ENCODE data around the gene OR6F1. TPM values are rescaled to one million over a fixed set of nuclear protein-coding genes. Genes with fewer than 3 reads are reported as not detected.
"Not testable (repeated sequence)": the region's sequence is repeated elsewhere in the genome, so short reads cannot be mapped to it uniquely, and the experiment has no call there.

The OR6F1 gene
- total RNA-seq (not detected), polyA plus RNA-seq (ENCODE audit: insufficient read depth in 1 of 8, insufficient read length in 8 of 8, low replicate concordance in 1 of 8) (not detected)
- long read RNA-seq, donor 1 = 0 reads
- long read RNA-seq, donor 2 = 0 reads
- long read RNA-seq, donor 3 = 0 reads
- long read RNA-seq, donor 4 = 0 reads
- long read RNA-seq, donor 5 = 0 reads
- long read RNA-seq, donor 6 = 0 reads
- long read RNA-seq, donor 7 = 0 reads
- long read RNA-seq, donor 8 = 0 reads
- long read RNA-seq, donor 9 = 0 reads
- long read RNA-seq, donor 10 = 0 reads
- long read RNA-seq, donor 11 = 0 reads

DNA sequence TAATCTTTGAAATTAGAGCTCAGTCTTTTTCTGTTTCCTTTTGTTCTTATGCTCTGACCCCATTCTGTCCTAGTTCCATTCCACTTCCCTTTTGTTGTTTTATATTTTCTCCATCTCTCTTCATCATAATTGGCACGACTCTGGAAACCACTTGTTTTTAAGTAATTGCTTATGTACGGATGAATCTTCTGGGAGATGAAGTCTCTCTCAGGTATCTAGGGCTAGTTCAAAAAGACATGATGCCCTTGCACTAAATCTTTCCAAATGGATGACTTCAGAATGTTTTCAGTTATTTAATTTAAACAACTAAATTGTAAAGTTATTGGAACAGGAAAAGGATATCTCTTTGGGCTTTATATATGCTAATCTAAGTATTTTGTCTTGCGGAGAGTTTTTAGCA, at the start of gene OR6F1:
TSS of gene OR6F1 (minus strand) at position 101 of the 400 bp plus-strand sequence. CDS start 3,891 bp downstream, outside the sequence.
- Histone ChIP-seq H3K4me3 (ENCODE audit: low read length) (no peak within 1 kb of the TSS), H3K27ac (ENCODE audit: low read length) (no peak within 1 kb of the TSS), H3K4me1 (ENCODE audit: control insufficient read depth, insufficient read depth, low read length) (no peaks in the 10 kb centered on the region), H3K36me3 (ENCODE audit: control insufficient read depth, insufficient read depth, low read length) (no peaks in the 10 kb centered on the region), H3K9me3 (replicated peaks; ENCODE audit: control insufficient read depth, low read depth, low read length) (peaks cover 10% of the 10 kb centered on the region), H3K27me3 (ENCODE audit: control insufficient read depth, insufficient read depth, low read length) (no peaks in the 10 kb centered on the region)
- no peak for DNase-seq
- no CpG with 5 or more reads among the region's 3 CpGs for WGBS (ENCODE audit: insufficient coverage)

DNA sequence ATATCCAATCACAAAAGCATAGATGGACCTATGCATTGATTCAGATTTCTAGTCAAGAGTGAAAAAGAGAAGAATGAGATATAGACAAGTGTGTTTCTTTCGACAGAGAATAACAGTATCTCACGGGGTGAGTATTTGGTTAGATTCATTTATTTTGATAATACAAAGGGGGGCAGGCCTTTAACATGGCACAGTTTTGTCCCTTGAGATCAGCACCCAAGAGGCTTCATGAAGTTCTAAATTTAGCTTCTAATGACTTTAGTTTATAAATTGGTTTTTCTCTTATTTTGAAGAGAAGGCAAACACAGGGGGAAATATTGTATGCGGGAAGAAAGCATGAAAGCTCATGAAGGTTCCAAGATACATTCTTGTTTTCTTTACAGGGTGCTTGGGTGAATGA, 44.0 kb upstream of the OR6F1 start, which contains the start of gene OR1C1:
TSS of gene OR1C1 (minus strand) at position 101 of the 400 bp plus-strand sequence. CDS start 2,150 bp downstream, outside the sequence.
- no peaks in the 10 kb centered on the region for H3K4me1 ChIP-seq (ENCODE audit: control insufficient read depth, insufficient read depth, low read length)
- no peaks in the 10 kb centered on the region for H3K9me3 ChIP-seq (replicated peaks; ENCODE audit: control insufficient read depth, low read depth, low read length)
- DNase-seq = no peak
- H3K36me3 ChIP-seq (ENCODE audit: control insufficient read depth, insufficient read depth, low read length) = no peaks in the 10 kb centered on the region
- H3K27me3 ChIP-seq (ENCODE audit: control insufficient read depth, insufficient read depth, low read length) = no peaks in the 10 kb centered on the region
- no peak within 1 kb of the TSS for H3K4me3 ChIP-seq (ENCODE audit: low read length)
- WGBS (ENCODE audit: insufficient coverage) = no CpG with 5 or more reads among the region's 3 CpGs
- H3K27ac ChIP-seq (ENCODE audit: low read length) = no peak within 1 kb of the TSS

DNA sequence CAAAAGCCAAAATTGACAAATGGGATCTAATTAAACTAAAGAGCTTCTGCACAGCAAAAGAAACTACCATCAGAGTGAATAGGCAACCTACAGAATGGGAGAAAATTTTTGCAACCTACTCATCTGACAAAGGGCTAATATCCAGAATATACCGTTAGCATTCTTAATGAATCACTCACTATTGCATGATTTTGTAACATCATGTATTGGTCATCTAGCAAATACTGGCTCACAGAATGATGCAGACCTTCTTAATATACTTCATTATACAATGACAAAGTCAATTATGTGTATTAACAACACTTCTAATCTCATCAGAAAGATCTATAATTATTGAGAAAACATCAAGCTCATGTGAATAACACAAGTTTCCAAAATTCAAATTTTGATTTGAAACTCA, 37.9 kb upstream of the OR6F1 start:
- WGBS (ENCODE audit: insufficient coverage) = no CpG with 5 or more reads among the region's 1 CpG
- not testable (repeated sequence) for H3K4me1 ChIP-seq (ENCODE audit: control insufficient read depth, insufficient read depth, low read length); DNase-seq; H3K27ac ChIP-seq (ENCODE audit: low read length); H3K27me3 ChIP-seq (ENCODE audit: control insufficient read depth, insufficient read depth, low read length); H3K36me3 ChIP-seq (ENCODE audit: control insufficient read depth, insufficient read depth, low read length); H3K4me3 ChIP-seq (ENCODE audit: low read length)
- peaks cover 12% of the 10 kb centered on the region for H3K9me3 ChIP-seq (replicated peaks; ENCODE audit: control insufficient read depth, low read depth, low read length)

DNA sequence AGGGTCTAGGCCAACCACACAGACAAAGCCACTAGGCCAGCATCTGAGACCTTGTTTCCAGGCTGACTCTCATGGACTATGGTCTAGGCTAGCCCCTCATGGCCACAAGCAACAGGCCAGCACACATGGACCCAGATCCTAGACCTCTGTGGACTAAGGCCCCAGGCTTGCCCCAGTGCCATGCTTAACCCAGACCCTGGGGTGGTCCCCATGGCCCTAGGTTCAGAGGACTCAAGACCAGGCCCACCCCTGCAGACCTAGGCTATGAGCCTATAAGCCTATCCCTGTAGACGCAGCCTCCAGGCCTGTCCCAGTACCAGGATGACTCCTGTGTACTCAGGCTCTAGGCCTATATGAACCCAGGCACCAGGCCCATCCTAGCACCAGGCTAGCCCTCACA, 33.4 kb upstream of the OR6F1 start:
- no peak for DNase-seq
- WGBS (ENCODE audit: insufficient coverage) = 88% methylated on average over 1 of the region's 1 CpG

DNA sequence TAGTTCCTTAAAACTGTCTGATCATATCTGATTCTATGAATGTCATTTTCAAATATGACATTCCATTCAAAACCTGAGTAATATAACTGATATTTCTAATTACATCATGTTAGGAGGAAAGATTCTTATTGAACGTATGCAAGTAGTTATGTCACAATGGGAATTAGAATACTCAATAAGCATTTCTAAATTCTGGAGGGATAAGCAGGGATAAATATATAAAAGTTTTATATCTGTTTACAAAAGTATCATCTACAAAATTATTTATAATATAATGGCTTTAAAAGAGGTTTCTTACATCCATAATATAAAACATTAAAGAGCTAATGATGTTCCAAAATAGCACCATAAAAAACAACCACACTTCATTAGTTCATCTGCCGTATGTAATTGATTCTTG, 31.6 kb upstream of the OR6F1 start, which contains the start of gene OR14A2:
TSS of gene OR14A2 (minus strand) at position 101 of the 400 bp plus-strand sequence.
- no peak for DNase-seq
- Histone ChIP-seq H3K4me3 (ENCODE audit: low read length) (no peak within 1 kb of the TSS), H3K9me3 (replicated peaks; ENCODE audit: control insufficient read depth, low read depth, low read length) (peaks cover 27% of the 10 kb centered on the region), H3K27me3 (ENCODE audit: control insufficient read depth, insufficient read depth, low read length) (no peaks in the 10 kb centered on the region), H3K36me3 (ENCODE audit: control insufficient read depth, insufficient read depth, low read length) (no peaks in the 10 kb centered on the region), H3K27ac (ENCODE audit: low read length) (no peak within 1 kb of the TSS), H3K4me1 (ENCODE audit: control insufficient read depth, insufficient read depth, low read length) (no peaks in the 10 kb centered on the region)
- WGBS (ENCODE audit: insufficient coverage) = 100% methylated on average over 1 of the region's 2 CpGs

More for the DNA sequence above, 33.4 kb upstream of the OR6F1 start:
- no peaks in the 10 kb centered on the region for H3K27me3 ChIP-seq (ENCODE audit: control insufficient read depth, insufficient read depth, low read length)
- H3K36me3 ChIP-seq (ENCODE audit: control insufficient read depth, insufficient read depth, low read length) = no peaks in the 10 kb centered on the region
- no peak overlapping the region for H3K27ac ChIP-seq (ENCODE audit: low read length)
- H3K4me3 ChIP-seq (ENCODE audit: low read length) = no peak overlapping the region
- H3K9me3 ChIP-seq (replicated peaks; ENCODE audit: control insufficient read depth, low read depth, low read length) = peaks cover 21% of the 10 kb centered on the region
- H3K4me1 ChIP-seq (ENCODE audit: control insufficient read depth, insufficient read depth, low read length) = no peaks in the 10 kb centered on the region

DNA sequence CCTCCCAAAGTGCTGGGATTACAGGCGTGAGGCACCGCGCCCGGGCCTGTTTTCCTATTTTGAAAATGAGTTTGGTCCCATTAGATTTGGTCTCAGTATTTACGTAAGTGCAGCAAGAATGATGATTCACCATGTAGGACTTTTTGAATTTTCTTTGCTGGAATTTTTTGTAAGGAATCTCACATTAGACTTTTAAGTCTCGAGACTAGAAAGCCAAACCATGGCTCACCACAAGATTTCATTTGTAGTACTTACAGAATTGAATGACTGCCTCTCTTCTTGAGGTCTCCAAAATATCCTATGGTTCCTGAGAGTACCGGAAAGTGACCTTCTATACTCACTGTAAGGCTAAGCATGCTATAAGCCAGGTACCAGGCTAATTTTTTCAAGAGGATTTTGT, 31.2 kb upstream of the OR6F1 start:
- H3K27me3 ChIP-seq (ENCODE audit: control insufficient read depth, insufficient read depth, low read length) = no peaks in the 10 kb centered on the region
- no peak for DNase-seq
- H3K4me3 ChIP-seq (ENCODE audit: low read length) = no peak overlapping the region
- H3K9me3 ChIP-seq (replicated peaks; ENCODE audit: control insufficient read depth, low read depth, low read length) = peaks cover 27% of the 10 kb centered on the region
- H3K36me3 ChIP-seq (ENCODE audit: control insufficient read depth, insufficient read depth, low read length) = no peaks in the 10 kb centered on the region
- H3K27ac ChIP-seq (ENCODE audit: low read length) = no peak overlapping the region
- 81% methylated on average over 6 of the region's 7 CpGs for WGBS (ENCODE audit: insufficient coverage)
- H3K4me1 ChIP-seq (ENCODE audit: control insufficient read depth, insufficient read depth, low read length) = no peaks in the 10 kb centered on the region

DNA sequence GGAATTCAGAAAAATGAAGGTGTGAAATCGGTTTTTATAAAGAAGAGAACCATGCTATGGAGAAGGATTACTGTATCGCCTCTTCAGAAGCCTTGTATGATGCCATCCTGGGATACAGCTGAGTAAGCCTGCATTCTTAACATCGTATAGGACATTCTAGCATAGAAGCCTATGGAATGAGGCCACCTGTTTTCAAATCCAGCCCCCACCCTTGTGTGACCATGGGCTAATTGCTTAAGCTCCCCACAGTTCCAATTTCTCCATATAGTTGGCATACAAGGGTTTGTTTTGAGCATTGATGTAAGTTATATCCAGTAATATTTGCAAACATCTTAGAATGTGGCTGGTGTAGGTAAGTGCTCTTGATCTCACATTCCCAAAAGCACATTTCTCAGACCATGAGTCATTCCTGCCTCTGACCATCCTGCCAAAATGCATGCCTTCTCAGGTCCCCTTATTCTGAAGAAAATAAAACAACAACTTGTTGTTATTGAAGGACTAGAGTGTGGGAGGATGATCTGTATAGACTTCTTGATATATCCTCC, 30.0 kb upstream of the OR6F1 start:
- no peak overlapping the region for H3K27ac ChIP-seq (ENCODE audit: low read length)
- DNase-seq = no peak
- H3K27me3 ChIP-seq (ENCODE audit: control insufficient read depth, insufficient read depth, low read length) = no peaks in the 10 kb centered on the region
- no peaks in the 10 kb centered on the region for H3K36me3 ChIP-seq (ENCODE audit: control insufficient read depth, insufficient read depth, low read length)
- H3K9me3 ChIP-seq (replicated peaks; ENCODE audit: control insufficient read depth, low read depth, low read length) = peaks cover 25% of the 10 kb centered on the region
- WGBS (ENCODE audit: insufficient coverage) = 60% methylated on average over 1 of the region's 3 CpGs
- no peak overlapping the region for H3K4me3 ChIP-seq (ENCODE audit: low read length)
- no peaks in the 10 kb centered on the region for H3K4me1 ChIP-seq (ENCODE audit: control insufficient read depth, insufficient read depth, low read length)

DNA sequence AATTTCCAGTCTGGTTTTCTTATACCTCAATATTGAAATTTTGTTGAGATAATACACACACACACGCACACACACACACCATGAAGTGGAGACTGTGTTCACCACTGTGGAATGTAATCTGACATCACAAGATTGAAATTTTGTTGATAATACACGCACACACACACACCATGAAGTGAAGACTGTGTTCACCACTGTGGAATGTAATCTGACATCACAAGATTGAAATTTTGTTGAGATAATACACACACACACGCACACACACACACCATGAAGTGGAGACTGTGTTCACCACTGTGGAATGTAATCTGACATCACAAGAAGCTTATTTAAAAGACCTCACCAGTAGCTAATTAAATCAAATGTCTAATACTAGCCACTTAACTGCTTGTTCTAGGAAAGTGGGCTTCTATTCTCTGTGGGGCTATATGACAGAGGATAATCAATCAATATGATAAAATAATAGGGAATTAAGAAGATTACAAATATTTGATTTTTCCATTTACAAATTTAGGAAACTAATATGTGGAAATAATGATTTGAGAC, 25.8 kb upstream of the OR6F1 start:
- no CpG with 5 or more reads among the region's 3 CpGs for WGBS (ENCODE audit: insufficient coverage)
- not testable (repeated sequence) for H3K4me3 ChIP-seq (ENCODE audit: low read length); H3K36me3 ChIP-seq (ENCODE audit: control insufficient read depth, insufficient read depth, low read length); H3K4me1 ChIP-seq (ENCODE audit: control insufficient read depth, insufficient read depth, low read length); H3K27me3 ChIP-seq (ENCODE audit: control insufficient read depth, insufficient read depth, low read length); H3K27ac ChIP-seq (ENCODE audit: low read length); DNase-seq
- peaks cover 12% of the 10 kb centered on the region for H3K9me3 ChIP-seq (replicated peaks; ENCODE audit: control insufficient read depth, low read depth, low read length)

DNA sequence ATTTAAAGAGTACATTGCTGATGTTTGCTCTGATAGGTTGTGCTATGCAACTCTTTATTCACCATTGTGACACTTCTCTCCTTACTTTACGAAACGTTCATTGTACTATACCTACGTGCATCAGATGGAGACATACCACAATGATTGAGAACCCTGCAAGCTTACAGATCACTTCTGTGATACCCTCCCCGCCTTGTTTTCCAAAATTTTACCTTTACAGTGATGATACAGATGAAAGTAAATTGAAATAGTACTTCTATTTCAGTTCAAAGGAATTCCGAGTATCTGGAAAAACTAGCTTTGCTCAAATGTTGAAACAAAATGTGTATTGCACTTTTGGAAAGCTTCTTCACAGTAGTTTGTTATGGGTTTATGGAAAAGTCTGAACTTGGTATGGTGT, 25.3 kb upstream of the OR6F1 start:
- H3K27me3 ChIP-seq (ENCODE audit: control insufficient read depth, insufficient read depth, low read length) = no peaks in the 10 kb centered on the region
- no peaks in the 10 kb centered on the region for H3K36me3 ChIP-seq (ENCODE audit: control insufficient read depth, insufficient read depth, low read length)
- no peak overlapping the region for H3K4me3 ChIP-seq (ENCODE audit: low read length)
- 73% methylated on average over 3 of the region's 5 CpGs for WGBS (ENCODE audit: insufficient coverage)
- peaks cover 12% of the 10 kb centered on the region for H3K9me3 ChIP-seq (replicated peaks; ENCODE audit: control insufficient read depth, low read depth, low read length)
- DNase-seq = no peak
- no peak overlapping the region for H3K27ac ChIP-seq (ENCODE audit: low read length)
- no peaks in the 10 kb centered on the region for H3K4me1 ChIP-seq (ENCODE audit: control insufficient read depth, insufficient read depth, low read length)

DNA sequence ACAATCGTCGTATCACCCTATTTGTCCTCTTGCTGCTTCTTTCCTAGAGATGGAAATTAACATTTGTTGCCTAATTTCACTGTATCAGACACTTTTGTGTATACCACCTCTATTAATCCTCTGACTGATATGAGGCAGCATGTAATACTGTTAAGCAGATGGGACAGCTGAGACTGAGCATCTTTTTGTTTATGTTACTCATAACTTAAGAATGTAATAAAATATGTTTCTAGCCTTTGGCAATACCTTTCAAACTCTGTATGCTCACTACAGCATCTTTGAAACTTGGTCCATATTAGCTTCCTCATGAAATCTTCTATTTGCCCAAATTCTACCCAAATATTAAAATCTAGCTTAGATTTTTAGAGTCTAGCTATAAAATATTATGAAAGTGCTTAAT, 24.3 kb upstream of the OR6F1 start:
- Histone ChIP-seq H3K27me3 (ENCODE audit: control insufficient read depth, insufficient read depth, low read length) (no peaks in the 10 kb centered on the region), H3K9me3 (replicated peaks; ENCODE audit: control insufficient read depth, low read depth, low read length) (peaks cover 7% of the 10 kb centered on the region), H3K27ac (ENCODE audit: low read length) (no peak overlapping the region), H3K36me3 (ENCODE audit: control insufficient read depth, insufficient read depth, low read length) (no peaks in the 10 kb centered on the region), H3K4me3 (ENCODE audit: low read length) (no peak overlapping the region), H3K4me1 (ENCODE audit: control insufficient read depth, insufficient read depth, low read length) (no peaks in the 10 kb centered on the region)
- no CpG with 5 or more reads among the region's 2 CpGs for WGBS (ENCODE audit: insufficient coverage)
- DNase-seq = no peak

Measured in muscle of leg (tissue), 16 donors.